Loucy (cell line): ENCODE results near the gene RMI1.

Source experiments
- H2AFZ ChIP-seq: fragments of 200-600 bp; sonication (generic); 2 replicates; pipeline ENCODE4 v1.6.0; 2016; ENCODE audit warnings: antibody characterized with exemption, mild to moderate bottlenecking, low read length, moderate library complexity
- H3F3A ChIP-seq: fragments of 200-600 bp; 2 replicates; pipeline ENCODE4 v1.6.0; 2016; ENCODE audit warnings: antibody characterized with exemption, low read depth, mild to moderate bottlenecking
- H3K27me3 ChIP-seq: fragments of 200-600 bp; sonication (generic); 2 replicates; pipeline ENCODE4 v1.6.1; 2014; ENCODE audit warnings: low read length, mild to moderate bottlenecking; ENCODE audit not compliant: insufficient read depth, poor library complexity, severe bottlenecking
- H3K36me3 ChIP-seq: fragments of 200-600 bp; sonication (generic); 2 replicates; pipeline ENCODE4 v1.6.1; 2016; ENCODE audit warnings: low read length; ENCODE audit not compliant: insufficient read depth
- H3K4me1 ChIP-seq: fragments of 200-600 bp; sonication (generic); 2 replicates; pipeline ENCODE4 v1.5.1; 2014; ENCODE audit warnings: low read length, mild to moderate bottlenecking; ENCODE audit not compliant: insufficient read depth, poor library complexity, severe bottlenecking
- H3K4me2 ChIP-seq: fragments of 200-600 bp; sonication (generic); 2 replicates; pipeline ENCODE4 v1.6.0; 2014; ENCODE audit warnings: antibody characterized with exemption, low read length, low read depth, mild to moderate bottlenecking; ENCODE audit not compliant: poor library complexity, severe bottlenecking
- H3K4me3 ChIP-seq: fragments of 200-600 bp; sonication (generic); 2 replicates; pipeline ENCODE4 v1.5.1; 2014; ENCODE audit warnings: low read length, mild to moderate bottlenecking, mixed read lengths; ENCODE audit not compliant: poor library complexity, severe bottlenecking
- H3K79me2 ChIP-seq: fragments of 200-600 bp; sonication (generic); 2 replicates; pipeline ENCODE4 v1.6.1; 2014; ENCODE audit warnings: low read length; ENCODE audit not compliant: insufficient read depth
- H3K9ac ChIP-seq: fragments of 200-600 bp; sonication (generic); 2 replicates; pipeline ENCODE4 v1.6.0; 2014; ENCODE audit warnings: mild to moderate bottlenecking, low read depth, low read length, moderate library complexity; ENCODE audit not compliant: poor library complexity, severe bottlenecking
- H3K9me2 ChIP-seq: fragments of 200-600 bp; sonication (generic); replicated peaks from 2 replicates; pipeline ENCODE4 v1.6.1; 2016; ENCODE audit warnings: low read depth, low read length, mixed read lengths
- H3K9me3 ChIP-seq: fragments of 200-600 bp; sonication (generic); 2 replicates; pipeline ENCODE4 v1.6.1; 2014; ENCODE audit warnings: mild to moderate bottlenecking, antibody characterized with exemption, low read length, low read depth; ENCODE audit not compliant: insufficient read depth
- H4K20me1 ChIP-seq: fragments of 200-600 bp; sonication (generic); 2 replicates; pipeline ENCODE4 v1.6.0; 2014; ENCODE audit warnings: antibody characterized with exemption, low read length, mild to moderate bottlenecking; ENCODE audit not compliant: insufficient read depth, poor library complexity, severe bottlenecking
- CTCF ChIP-seq: fragments of 200-600 bp; sonication (generic); conservative IDR thresholded peaks from 2 replicates; pipeline ENCODE4 v1.5.1; 2014; ENCODE audit warnings: mild to moderate bottlenecking, antibody characterized with exemption, low read length
- EZH2phosphoT487 ChIP-seq: fragments of 200-600 bp; IDR thresholded peaks from 2 replicates; pipeline ENCODE4 v1.6.1; 2018; ENCODE audit warnings: antibody characterized with exemption, mild to moderate bottlenecking, moderate library complexity, borderline replicate concordance

Gene RMI1

DNA sequence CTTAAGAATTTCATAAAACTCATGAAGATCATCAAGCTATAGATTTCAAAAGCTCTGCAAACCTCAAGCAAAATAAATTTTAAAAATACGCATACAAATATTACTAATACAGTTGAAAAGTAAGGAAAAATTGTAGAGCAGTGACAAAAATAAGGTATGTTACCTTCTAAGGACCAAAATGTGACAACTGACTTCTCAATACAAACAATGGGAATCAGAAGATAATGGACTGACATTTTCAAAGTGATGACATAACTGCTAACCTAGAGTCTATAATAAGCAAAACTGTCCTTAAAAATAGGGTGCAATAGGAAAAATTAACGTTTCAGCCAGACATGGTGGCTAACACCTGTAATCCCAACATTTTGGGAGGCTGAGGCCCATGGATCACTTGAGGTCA, 27.1 kb downstream of the RMI1 start:
- Histone ChIP-seq H3K36me3 (peaks cover 3% of the 10 kb centered on the region; the same call in 1 of the 2 replicates), H2AFZ (no peak overlapping the region), H3K79me2 (no peaks in the 10 kb centered on the region; the same call in 1 of the 2 replicates), H3K4me1 (peaks cover under 1% of the 10 kb centered on the region), H3K4me2 (no peak overlapping the region), H3K27me3 (no peaks in the 10 kb centered on the region), H3K4me3 (no peak overlapping the region), H4K20me1 (no peaks in the 10 kb centered on the region), H3K9me3 (no peaks in the 10 kb centered on the region), H3K9me2 (no peaks in the 10 kb centered on the region), H3F3A (no peaks in the 10 kb centered on the region), H3K9ac (no peak overlapping the region)
- TF ChIP-seq EZH2phosphoT487 = no peak
- TF ChIP-seq CTCF = no peak

GRCh38 chr9:84024041-84024575, 43.5 kb downstream of the RMI1 start:
- H3F3A ChIP-seq = no peaks in the 10 kb centered on the region
- H2AFZ ChIP-seq = no peak overlapping the region
- H3K36me3 ChIP-seq = no peaks in the 10 kb centered on the region
- H3K9ac ChIP-seq = no peak overlapping the region
- TF ChIP-seq EZH2phosphoT487 (no peak), CTCF (no peak)
- no peaks in the 10 kb centered on the region for H4K20me1 ChIP-seq
- no peaks in the 10 kb centered on the region for H3K9me3 ChIP-seq
- no peaks in the 10 kb centered on the region for H3K27me3 ChIP-seq
- H3K4me3 ChIP-seq = no peak overlapping the region
- H3K4me2 ChIP-seq = no peak overlapping the region
- no peaks in the 10 kb centered on the region for H3K4me1 ChIP-seq
- no peaks in the 10 kb centered on the region for H3K9me2 ChIP-seq
- no peaks in the 10 kb centered on the region for H3K79me2 ChIP-seq

DNA sequence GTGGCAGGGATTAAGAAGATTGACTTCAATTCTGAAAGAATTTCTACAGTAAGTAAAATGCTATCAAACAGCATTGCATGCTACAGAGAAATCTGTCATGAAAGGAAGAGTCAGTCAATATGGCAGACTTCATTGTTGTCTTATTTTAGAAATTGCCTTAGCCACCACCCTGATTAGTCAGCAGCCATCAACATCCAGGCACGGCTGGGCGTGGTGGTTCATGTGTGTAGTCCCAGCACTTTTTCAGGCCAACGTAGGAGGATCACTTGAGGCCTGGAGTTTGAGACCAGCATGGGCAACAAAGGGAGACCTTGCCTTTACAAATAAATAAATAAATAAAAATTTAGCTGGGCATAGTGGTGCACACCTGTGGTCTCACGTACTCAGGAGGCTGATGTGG, 46.6 kb downstream of the RMI1 start:
- Histone ChIP-seq H2AFZ (no peak overlapping the region), H4K20me1 (no peaks in the 10 kb centered on the region), H3K79me2 (no peaks in the 10 kb centered on the region), H3K36me3 (no peaks in the 10 kb centered on the region), H3K9me3 (no peaks in the 10 kb centered on the region), H3K9me2 (no peaks in the 10 kb centered on the region), H3K4me1 (no peaks in the 10 kb centered on the region), H3K27me3 (no peaks in the 10 kb centered on the region), H3K4me3 (no peak overlapping the region), H3K9ac (no peak overlapping the region), H3K4me2 (no peak overlapping the region), H3F3A (no peaks in the 10 kb centered on the region)
- no peak for TF ChIP-seq EZH2phosphoT487
- no peak for TF ChIP-seq CTCF
